Subcutaneous abdominal adipose tissue (tissue), 5 donors: ENCODE measurements around the gene PPARD.

ENCODE experiments used
- H3K27ac ChIP-seq: one replicate; pipeline ENCODE4 v1.7.0; 2013; ENCODE audit warnings: low read depth, mild to moderate bottlenecking, inconsistent platforms, low read length, moderate library complexity
- H3K27me3 ChIP-seq, 5 donors: one replicate each; pipeline ENCODE4 v1.7.0; 2013; ENCODE audit warnings: low read length in 5 of 5, inconsistent platforms in 1 of 5; ENCODE audit not compliant: control insufficient read depth in 5 of 5, insufficient read depth in 4 of 5
- H3K36me3 ChIP-seq, 5 donors: one replicate each; pipeline ENCODE4 v1.7.0; 2013; ENCODE audit warnings: low read length in 5 of 5; ENCODE audit not compliant: control insufficient read depth in 5 of 5, insufficient read depth in 5 of 5
- H3K4me1 ChIP-seq, 5 donors: one replicate each; pipeline ENCODE4 v1.7.0; 2013; ENCODE audit warnings: low read length in 5 of 5, mild to moderate bottlenecking in 3 of 5, moderate library complexity in 1 of 5; ENCODE audit not compliant: control insufficient read depth in 5 of 5, insufficient read depth in 5 of 5
- H3K4me3 ChIP-seq, 5 donors: one replicate each; pipeline ENCODE4 v1.7.0; 2013; ENCODE audit warnings: low read length in 5 of 5, low read depth in 1 of 5
- H3K9ac ChIP-seq, 5 donors: one replicate each; pipeline ENCODE4 v1.7.0; 2013; ENCODE audit warnings: low read length in 5 of 5, mild to moderate bottlenecking in 4 of 5, moderate library complexity in 3 of 5
- H3K9me3 ChIP-seq, 5 donors: one replicate each; pipeline ENCODE4 v1.7.0; 2013; ENCODE audit warnings: low read length in 5 of 5; ENCODE audit not compliant: control insufficient read depth in 5 of 5
- donor health status: healthy.
- donor health status: healthy.
- donor health status: healthy.
- donor health status: healthy.
- donor health status: healthy.

PPARD gene

GRCh38 chr6:35463292-35463691, 120.9 kb downstream of the PPARD start:
- Histone ChIP-seq H3K9me3 (no peaks in the 10 kb centered on the region), H3K4me1 (peaks cover 0 to 7% (median 6%) of the 10 kb centered on the region in 5 donors), H3K9ac (no peak overlapping the region), H3K4me3 (no peak overlapping the region), H3K36me3 (peaks cover 0 to 27% (median 18%) of the 10 kb centered on the region in 5 donors), H3K27ac (no peak overlapping the region), H3K27me3 (no peaks in the 10 kb centered on the region)

- H3K9ac ChIP-seq, result no peak overlapping the region
- no peaks in the 10 kb centered on the region for H3K27me3 ChIP-seq
- peaks cover 0 to 27% (median 22%) of the 10 kb centered on the region in 5 donors for H3K36me3 ChIP-seq
- no peak overlapping the region for H3K27ac ChIP-seq
- peaks cover 0 to 28% (median 26%) of the 10 kb centered on the region in 5 donors for H3K4me1 ChIP-seq
- no peaks in the 10 kb centered on the region for H3K9me3 ChIP-seq
- H3K4me3 ChIP-seq, result no peak overlapping the region
These were observed 123.3 kb downstream of the PPARD start for GRCh38 chr6:35465646-35466045.

GRCh38 chr6:35468181-35468979, 126.0 kb downstream of the PPARD start, which contains the start of gene RPL10A:
Gene RPL10A (plus strand): TSS chr6:35468401. CDS start chr6:35468435, 34 bp downstream.
- Histone ChIP-seq H3K27ac (peak within 1 kb of the TSS; percentile 90), H3K36me3 (peaks cover 5 to 44% (median 33%) of the 10 kb centered on the region in 5 donors), H3K27me3 (no peaks in the 10 kb centered on the region), H3K4me1 (peaks cover 0 to 41% (median 28%) of the 10 kb centered on the region in 5 donors), H3K4me3 (peak within 1 kb of the TSS; percentile 82 to 91 (median 88)), H3K9me3 (no peaks in the 10 kb centered on the region), H3K9ac (peak within 1 kb of the TSS; percentile 63 to 96 (median 90))

GRCh38 chr6:35468980-35469750, 126.8 kb downstream of the PPARD start:
- H3K27ac ChIP-seq, result peak overlapping the region; percentile 90
- peak overlapping the region; percentile 78 to 91 (median 84) for H3K4me3 ChIP-seq
- peaks cover 0 to 41% (median 28%) of the 10 kb centered on the region in 5 donors for H3K4me1 ChIP-seq

GRCh38 chr6:35469751-35470662, 127.6 kb downstream of the PPARD start:
- Histone ChIP-seq H3K36me3 (peaks cover 5 to 58% (median 43%) of the 10 kb centered on the region in 5 donors), H3K4me3 (peak overlapping the region; percentile 78 to 91 (median 84))

More at GRCh38 chr6:35468980-35469750, 126.8 kb downstream of the PPARD start:
- no peaks in the 10 kb centered on the region for H3K9me3 ChIP-seq
- H3K36me3 ChIP-seq, result peaks cover 5 to 50% (median 34%) of the 10 kb centered on the region in 5 donors
- peak overlapping the region; percentile 63 to 96 (median 90) for H3K9ac ChIP-seq
- no peaks in the 10 kb centered on the region for H3K27me3 ChIP-seq

GRCh38 chr6:35470663-35471120, 128.3 kb downstream of the PPARD start:
- Histone ChIP-seq H3K9me3 (no peaks in the 10 kb centered on the region), H3K4me1 (peaks cover 0 to 41% (median 28%) of the 10 kb centered on the region in 5 donors), H3K9ac (no peak overlapping the region), H3K27ac (no peak overlapping the region), H3K36me3 (peaks cover 5 to 65% (median 48%) of the 10 kb centered on the region in 5 donors), H3K27me3 (no peaks in the 10 kb centered on the region), H3K4me3 (no peak overlapping the region)

More at GRCh38 chr6:35469751-35470662, 127.6 kb downstream of the PPARD start:
- peak overlapping the region; percentile 90 for H3K27ac ChIP-seq
- peak overlapping the region in 4 of 5 donors; percentile 81 to 96 (median 92) for H3K9ac ChIP-seq
- no peaks in the 10 kb centered on the region for H3K9me3 ChIP-seq
- peaks cover 0 to 41% (median 28%) of the 10 kb centered on the region in 5 donors for H3K4me1 ChIP-seq
- no peaks in the 10 kb centered on the region for H3K27me3 ChIP-seq

GRCh38 chr6:35471836-35472345, 129.5 kb downstream of the PPARD start:
- H3K27me3 ChIP-seq, result no peaks in the 10 kb centered on the region
- peaks cover 0 to 41% (median 28%) of the 10 kb centered on the region in 5 donors for H3K4me1 ChIP-seq
- no peak overlapping the region for H3K27ac ChIP-seq
- no peaks in the 10 kb centered on the region for H3K9me3 ChIP-seq
- peaks cover 5 to 68% (median 41%) of the 10 kb centered on the region in 5 donors for H3K36me3 ChIP-seq
- no peak overlapping the region for H3K9ac ChIP-seq
- H3K4me3 ChIP-seq, result no peak overlapping the region

- Histone ChIP-seq H3K27ac (no peak overlapping the region), H3K9me3 (no peaks in the 10 kb centered on the region), H3K27me3 (no peaks in the 10 kb centered on the region), H3K4me1 (peaks cover 0 to 34% (median 21%) of the 10 kb centered on the region in 5 donors), H3K4me3 (no peak overlapping the region), H3K9ac (no peak overlapping the region), H3K36me3 (peaks cover 5 to 80% (median 47%) of the 10 kb centered on the region in 5 donors)
These were observed 130.9 kb downstream of the PPARD start for GRCh38 chr6:35473075-35473849.
